ENCODE data around the gene APOL1. TPM values are rescaled to one million over a fixed set of nuclear protein-coding genes. Genes with fewer than 3 reads are reported as not detected.

APOL1 gene
- total and polyA plus RNA-seq, 4 donors = 7.7 to 129 (median 59.5) TPM

DNA sequence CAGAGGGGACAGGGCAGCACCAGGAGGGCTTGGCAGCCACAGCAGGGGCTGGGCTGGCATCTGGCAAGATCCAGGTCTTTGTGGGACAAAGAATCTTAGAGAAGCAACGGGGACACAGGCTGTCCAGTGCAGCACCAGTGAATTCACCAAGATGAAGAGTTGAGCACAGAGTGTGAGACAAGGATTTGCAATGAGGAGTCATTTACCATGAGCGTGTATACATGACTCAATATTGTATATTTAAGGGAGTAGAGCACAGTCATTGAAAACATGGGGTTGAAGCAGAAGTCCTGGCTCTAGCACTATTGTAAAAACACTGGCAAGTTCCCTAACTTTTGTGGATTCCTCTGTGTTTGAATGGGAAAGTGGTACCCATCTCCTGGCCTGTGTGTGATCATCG is 3.5 kb downstream of the APOL1 start (continued):
- TF ChIP-seq, protein P1, sequence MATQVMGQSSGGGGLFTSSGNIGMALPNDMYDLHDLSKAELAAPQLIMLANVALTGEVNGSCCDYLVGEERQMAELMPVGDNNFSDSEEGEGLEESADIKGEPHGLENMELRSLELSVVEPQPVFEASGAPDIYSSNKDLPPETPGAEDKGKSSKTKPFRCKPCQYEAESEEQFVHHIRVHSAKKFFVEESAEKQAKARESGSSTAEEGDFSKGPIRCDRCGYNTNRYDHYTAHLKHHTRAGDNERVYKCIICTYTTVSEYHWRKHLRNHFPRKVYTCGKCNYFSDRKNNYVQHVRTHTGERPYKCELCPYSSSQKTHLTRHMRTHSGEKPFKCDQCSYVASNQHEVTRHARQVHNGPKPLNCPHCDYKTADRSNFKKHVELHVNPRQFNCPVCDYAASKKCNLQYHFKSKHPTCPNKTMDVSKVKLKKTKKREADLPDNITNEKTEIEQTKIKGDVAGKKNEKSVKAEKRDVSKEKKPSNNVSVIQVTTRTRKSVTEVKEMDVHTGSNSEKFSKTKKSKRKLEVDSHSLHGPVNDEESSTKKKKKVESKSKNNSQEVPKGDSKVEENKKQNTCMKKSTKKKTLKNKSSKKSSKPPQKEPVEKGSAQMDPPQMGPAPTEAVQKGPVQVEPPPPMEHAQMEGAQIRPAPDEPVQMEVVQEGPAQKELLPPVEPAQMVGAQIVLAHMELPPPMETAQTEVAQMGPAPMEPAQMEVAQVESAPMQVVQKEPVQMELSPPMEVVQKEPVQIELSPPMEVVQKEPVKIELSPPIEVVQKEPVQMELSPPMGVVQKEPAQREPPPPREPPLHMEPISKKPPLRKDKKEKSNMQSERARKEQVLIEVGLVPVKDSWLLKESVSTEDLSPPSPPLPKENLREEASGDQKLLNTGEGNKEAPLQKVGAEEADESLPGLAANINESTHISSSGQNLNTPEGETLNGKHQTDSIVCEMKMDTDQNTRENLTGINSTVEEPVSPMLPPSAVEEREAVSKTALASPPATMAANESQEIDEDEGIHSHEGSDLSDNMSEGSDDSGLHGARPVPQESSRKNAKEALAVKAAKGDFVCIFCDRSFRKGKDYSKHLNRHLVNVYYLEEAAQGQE (IDR thresholded peaks at IDR 0.05) = no peak
- TF ChIP-seq JUND (IDR thresholded peaks at IDR 0.05) = no peak
- TF ChIP-seq TAF1 (conservative IDR thresholded peaks at IDR 0.05) = no peak
- TF ChIP-seq, protein P2, sequence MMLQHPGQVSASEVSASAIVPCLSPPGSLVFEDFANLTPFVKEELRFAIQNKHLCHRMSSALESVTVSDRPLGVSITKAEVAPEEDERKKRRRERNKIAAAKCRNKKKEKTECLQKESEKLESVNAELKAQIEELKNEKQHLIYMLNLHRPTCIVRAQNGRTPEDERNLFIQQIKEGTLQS (IDR thresholded peaks at IDR 0.05) = no peak

DNA sequence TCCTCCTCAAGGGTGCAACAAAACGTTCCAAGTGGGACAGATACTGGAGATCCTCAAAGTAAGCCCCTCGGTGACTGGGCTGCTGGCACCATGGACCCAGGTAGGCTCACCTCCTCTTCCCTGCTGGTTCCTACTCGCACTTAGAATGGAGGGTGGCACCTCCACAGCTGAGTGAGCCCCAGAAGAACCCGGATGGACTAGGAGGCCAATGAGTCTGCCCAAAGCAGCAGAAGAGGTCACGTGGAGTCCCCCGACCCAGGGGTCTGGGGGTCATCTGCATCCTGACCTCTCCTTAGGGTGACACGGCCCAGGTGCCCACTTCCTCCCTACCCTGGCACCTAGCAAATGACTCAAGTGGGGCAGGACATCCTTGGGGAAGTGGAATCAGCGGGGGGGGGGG is 4.4 kb downstream of the APOL1 start:
- no peaks in the 10 kb centered on the region for H3K27me3 ChIP-seq (ENCODE audit: control insufficient read depth in 4 of 4, insufficient read depth in 4 of 4, low read length in 3 of 4)
- 76% methylated on average over 8 of the region's 8 CpGs for WGBS
- no peak for TF ChIP-seq RAD21 (IDR thresholded peaks at IDR 0.05)
- H3K27ac ChIP-seq (ENCODE audit: low read depth in 1 of 2, low read length in 2 of 2) = peak overlapping the region in 1 of 2 donors; percentile 38
- no peaks in the 10 kb centered on the region for H3K9me3 ChIP-seq (ENCODE audit: control insufficient read depth in 4 of 4, low read length in 3 of 4)
- peaks cover 4 to 39% (median 23%) of the 10 kb centered on the region in 4 donors for H3K36me3 ChIP-seq (ENCODE audit: control insufficient read depth in 4 of 4, insufficient read depth in 3 of 4, low read depth in 1 of 4, low read length in 3 of 4)
- H3K9ac ChIP-seq (ENCODE audit: low read depth in 1 of 2, low read length in 2 of 2) = no peak overlapping the region
- peaks cover 13 to 74% (median 61%) of the 10 kb centered on the region in 4 donors for H3K4me1 ChIP-seq (ENCODE audit: control insufficient read depth in 4 of 4, insufficient read depth in 4 of 4, low read length in 3 of 4)
- H3K4me3 ChIP-seq (ENCODE audit: low read depth in 1 of 3, low read length in 3 of 3) = no peak overlapping the region
- DNase-seq (ENCODE audit: low spot score) = no peak

DNA sequence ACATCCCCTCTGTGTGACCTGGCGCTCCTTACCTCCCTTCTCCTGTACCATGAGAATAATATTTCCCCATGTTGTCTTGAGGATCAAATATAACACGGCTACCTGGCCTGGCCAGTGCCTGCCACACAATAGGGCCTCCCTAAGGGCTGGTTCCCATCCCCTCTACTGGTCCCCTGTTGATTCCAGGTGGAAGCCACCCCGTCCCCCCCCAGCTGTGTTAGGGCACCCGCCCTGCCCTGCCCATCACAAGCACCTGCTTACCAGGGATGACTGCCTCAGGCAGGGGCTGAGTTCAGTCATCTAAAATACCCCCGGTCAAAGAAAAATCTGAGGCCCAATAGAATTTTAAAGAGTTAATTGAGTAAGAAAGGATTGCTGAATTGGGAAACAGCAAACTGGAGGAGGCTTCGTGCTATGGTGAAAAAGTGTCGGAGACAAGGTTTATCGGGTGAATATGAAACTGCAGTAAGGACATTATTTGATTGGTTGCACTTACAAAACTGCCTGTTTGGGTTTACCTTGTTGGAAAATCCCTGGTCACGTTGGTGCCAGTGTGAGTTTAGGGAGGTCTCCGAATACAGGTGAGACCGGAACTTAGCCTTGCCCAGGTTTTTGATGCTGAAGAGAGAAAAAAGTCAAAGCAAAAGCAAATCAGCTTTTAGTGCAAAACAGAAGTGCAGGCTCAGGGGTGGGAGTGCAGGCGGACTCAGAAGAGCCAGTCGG is 5.2 kb downstream of the APOL1 start:
- no peaks in the 10 kb centered on the region for H3K27me3 ChIP-seq (ENCODE audit: control insufficient read depth in 4 of 4, insufficient read depth in 4 of 4, low read length in 3 of 4)
- H3K4me3 ChIP-seq (ENCODE audit: low read depth in 1 of 3, low read length in 3 of 3) = no peak overlapping the region
- H3K4me1 ChIP-seq (ENCODE audit: control insufficient read depth in 4 of 4, insufficient read depth in 4 of 4, low read length in 3 of 4) = peaks cover 13 to 76% (median 63%) of the 10 kb centered on the region in 4 donors
- H3K27ac ChIP-seq (ENCODE audit: low read depth in 1 of 2, low read length in 2 of 2) = peak overlapping the region; percentile 59 to 67
- no peak for DNase-seq (ENCODE audit: low spot score)
- TF ChIP-seq GABPA (IDR thresholded peaks at IDR 0.05 in 1 of 2, conservative IDR thresholded peaks at IDR 0.05 in 1 of 2) = no peak
- no peak for TF ChIP-seq EGR1 (IDR thresholded peaks at IDR 0.05; ENCODE audit: low read depth in 2 of 2)
- no peak for TF ChIP-seq FOXA1 (IDR thresholded peaks at IDR 0.05)
- TF ChIP-seq, protein P2 (IDR thresholded peaks at IDR 0.05) = no peak
- TF ChIP-seq HNF4A (conservative IDR thresholded peaks at IDR 0.05) = no peak
- no peak for TF ChIP-seq SP1 (IDR thresholded peaks at IDR 0.05)
- TF ChIP-seq HNF4G (IDR thresholded peaks at IDR 0.05) = no peak
- TF ChIP-seq, protein P3, sequence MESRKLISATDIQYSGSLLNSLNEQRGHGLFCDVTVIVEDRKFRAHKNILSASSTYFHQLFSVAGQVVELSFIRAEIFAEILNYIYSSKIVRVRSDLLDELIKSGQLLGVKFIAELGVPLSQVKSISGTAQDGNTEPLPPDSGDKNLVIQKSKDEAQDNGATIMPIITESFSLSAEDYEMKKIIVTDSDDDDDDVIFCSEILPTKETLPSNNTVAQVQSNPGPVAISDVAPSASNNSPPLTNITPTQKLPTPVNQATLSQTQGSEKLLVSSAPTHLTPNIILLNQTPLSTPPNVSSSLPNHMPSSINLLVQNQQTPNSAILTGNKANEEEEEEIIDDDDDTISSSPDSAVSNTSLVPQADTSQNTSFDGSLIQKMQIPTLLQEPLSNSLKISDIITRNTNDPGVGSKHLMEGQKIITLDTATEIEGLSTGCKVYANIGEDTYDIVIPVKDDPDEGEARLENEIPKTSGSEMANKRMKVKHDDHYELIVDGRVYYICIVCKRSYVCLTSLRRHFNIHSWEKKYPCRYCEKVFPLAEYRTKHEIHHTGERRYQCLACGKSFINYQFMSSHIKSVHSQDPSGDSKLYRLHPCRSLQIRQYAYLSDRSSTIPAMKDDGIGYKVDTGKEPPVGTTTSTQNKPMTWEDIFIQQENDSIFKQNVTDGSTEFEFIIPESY (IDR thresholded peaks at IDR 0.05) = no peak
- TF ChIP-seq YY1 (IDR thresholded peaks at IDR 0.05) = no peak
- TF ChIP-seq, protein P4, sequence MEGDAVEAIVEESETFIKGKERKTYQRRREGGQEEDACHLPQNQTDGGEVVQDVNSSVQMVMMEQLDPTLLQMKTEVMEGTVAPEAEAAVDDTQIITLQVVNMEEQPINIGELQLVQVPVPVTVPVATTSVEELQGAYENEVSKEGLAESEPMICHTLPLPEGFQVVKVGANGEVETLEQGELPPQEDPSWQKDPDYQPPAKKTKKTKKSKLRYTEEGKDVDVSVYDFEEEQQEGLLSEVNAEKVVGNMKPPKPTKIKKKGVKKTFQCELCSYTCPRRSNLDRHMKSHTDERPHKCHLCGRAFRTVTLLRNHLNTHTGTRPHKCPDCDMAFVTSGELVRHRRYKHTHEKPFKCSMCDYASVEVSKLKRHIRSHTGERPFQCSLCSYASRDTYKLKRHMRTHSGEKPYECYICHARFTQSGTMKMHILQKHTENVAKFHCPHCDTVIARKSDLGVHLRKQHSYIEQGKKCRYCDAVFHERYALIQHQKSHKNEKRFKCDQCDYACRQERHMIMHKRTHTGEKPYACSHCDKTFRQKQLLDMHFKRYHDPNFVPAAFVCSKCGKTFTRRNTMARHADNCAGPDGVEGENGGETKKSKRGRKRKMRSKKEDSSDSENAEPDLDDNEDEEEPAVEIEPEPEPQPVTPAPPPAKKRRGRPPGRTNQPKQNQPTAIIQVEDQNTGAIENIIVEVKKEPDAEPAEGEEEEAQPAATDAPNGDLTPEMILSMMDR (IDR thresholded peaks at IDR 0.05; ENCODE audit: low read depth, low read length, missing input control) = no peak
- no peak for TF ChIP-seq RAD21 (IDR thresholded peaks at IDR 0.05)
- TF ChIP-seq JUND (IDR thresholded peaks at IDR 0.05) = no peak
- H3K9me3 ChIP-seq (ENCODE audit: control insufficient read depth in 4 of 4, low read length in 3 of 4) = no peaks in the 10 kb centered on the region
- peaks cover 4 to 42% (median 23%) of the 10 kb centered on the region in 4 donors for H3K36me3 ChIP-seq (ENCODE audit: control insufficient read depth in 4 of 4, insufficient read depth in 3 of 4, low read depth in 1 of 4, low read length in 3 of 4)
- 82% methylated on average over 13 of the region's 13 CpGs for WGBS
- no peak overlapping the region for H3K9ac ChIP-seq (ENCODE audit: low read depth in 1 of 2, low read length in 2 of 2)
